HCT116 (cell line): ENCODE results near the gene TOMM70. TPM values are rescaled to one million over a fixed set of nuclear protein-coding genes. Genes with fewer than 3 reads are reported as not detected.

Experiments
- ATAC-seq: fragments of 200-7000 bp; cut with Tn5 transposase; 2 replicates; pipeline ENCODE4 v1.9.1; 2020; ENCODE audit warnings: mild to moderate bottlenecking, moderate library complexity
- BruUV-seq: library from RNA; stranded (reverse); fragments of 400-500 nt; replicated peaks from 2 replicates; lab custom pipeline; 2021; lab: Mats Ljungman, UMichigan
- CTCF ChIA-PET: fragments of 300-600 bp; sonication (Branson Sonifier 250); formaldehyde crosslinking; loops from one replicate; lab custom pipeline; 2021; ENCODE audit warnings: antibody characterized with exemption; lab: Charles Lee
- POLR2A ChIA-PET: fragments of 300-600, 350-600 bp; sonication (Branson Sonifier 250); formaldehyde crosslinking; loops from one replicate; lab custom pipeline; 2021; ENCODE audit warnings: antibody characterized with exemption; lab: Charles Lee
- RAD21 ChIA-PET, 2 experiments: fragments of 300-600 bp; sonication (Branson Sonifier 250); formaldehyde crosslinking; loops; one replicate each; lab custom pipeline; 2023; ENCODE audit warnings: low total read pairs in 2 of 2; ENCODE audit not compliant: uncharacterized antibody in 2 of 2, unreplicated experiment in 2 of 2, low non-redundant PET in 1 of 2; lab: Charles Lee
- DNase-seq: peaks from one replicate; pipeline ENCODE4 v3.0.0-alpha.2; 2010; ENCODE audit warnings: low read depth, low spot score
- H2AFZ ChIP-seq: fragments of 200-600 bp; shearing (Covaris generic), sonication (generic); 2 replicates; pipeline ENCODE4 v1.6.1; 2017; ENCODE audit warnings: low read depth, mixed run types, mixed read lengths, antibody characterized with exemption, low read length; ENCODE audit not compliant: poor library complexity, severe bottlenecking
- H3K27ac ChIP-seq: 2 replicates; pipeline ENCODE4 v1.5.1; 2012; ENCODE audit warnings: low read depth, low read length
- H3K27me3 ChIP-seq: fragments of 200-600 bp; sonication (generic); 2 replicates; pipeline ENCODE4 v1.6.1; 2016; ENCODE audit warnings: mixed run types, low read length, mixed read lengths; ENCODE audit not compliant: insufficient read depth
- H3K36me3 ChIP-seq, 2 experiments: fragments of 200-500 bp in 1 of 2; fragments of 200-600 bp in 1 of 2; sonication (Bioruptor generic) in 1 of 2; sonication (generic) in 1 of 2; 2 replicates each; pipeline versions ENCODE4 v1.5.1 to v1.6.1; 2014 to 2016; ENCODE audit warnings: low read length in 2 of 2, inconsistent platforms in 1 of 2, mixed read lengths in 1 of 2, mixed run types in 1 of 2; ENCODE audit not compliant: insufficient read depth in 2 of 2, control insufficient read depth in 1 of 2
- H3K4me1 ChIP-seq, 2 experiments: fragments of 200-600 bp in 1 of 2; sonication (generic) in 1 of 2; 2 replicates each; pipeline versions ENCODE4 v1.5.1 to v1.6.1; 2012 to 2017; ENCODE audit warnings: low read length in 2 of 2, inconsistent platforms in 1 of 2, mild to moderate bottlenecking in 1 of 2, mixed read lengths in 1 of 2, mixed run types in 1 of 2, moderate library complexity in 1 of 2; ENCODE audit not compliant: insufficient read depth in 2 of 2, control insufficient read depth in 1 of 2
- H3K4me2 ChIP-seq: fragments of 200-600 bp; sonication (generic); 2 replicates; pipeline ENCODE4 v1.6.1; 2017; ENCODE audit warnings: mixed run types, low read length, mixed read lengths
- H3K4me3 ChIP-seq, 2 experiments: fragments of 200-600 bp in 1 of 2; sonication (generic) in 1 of 2; replicated peaks in 1 of 2; 2 replicates each; pipeline ENCODE4 v1.5.1; 2011 to 2016; ENCODE audit warnings: low read length in 2 of 2, control low read depth in 1 of 2, low read depth in 1 of 2, mild to moderate bottlenecking in 1 of 2, mixed read lengths in 1 of 2, mixed run types in 1 of 2
- H3K79me2 ChIP-seq: fragments of 200-600 bp; sonication (generic); 2 replicates; pipeline ENCODE4 v1.6.1; 2017; ENCODE audit warnings: mild to moderate bottlenecking, mixed run types, low read length, moderate library complexity, mixed read lengths; ENCODE audit not compliant: insufficient read depth
- H3K9ac ChIP-seq: fragments of 200-600 bp; sonication (generic); 2 replicates; pipeline ENCODE4 v1.6.1; 2016; ENCODE audit warnings: low read length, mixed read lengths
- H3K9me2 ChIP-seq: fragments of 200-600 bp; sonication (generic), shearing (Covaris generic); 2 replicates; pipeline ENCODE4 v1.6.1; 2017; ENCODE audit warnings: mixed run types, mild to moderate bottlenecking, moderate library complexity; ENCODE audit not compliant: insufficient read depth
- H3K9me3 ChIP-seq, 2 experiments: fragments of 200-500 bp in 1 of 2; fragments of 200-600 bp in 1 of 2; sonication (Bioruptor generic) in 1 of 2; sonication (generic) in 1 of 2; 2 replicates each; pipeline ENCODE4 v1.6.1; 2014 to 2017; ENCODE audit warnings: low read length in 2 of 2, mixed read lengths in 2 of 2, inconsistent platforms in 1 of 2, low read depth in 1 of 2, mild to moderate bottlenecking in 1 of 2, mixed run types in 1 of 2, moderate library complexity in 1 of 2; ENCODE audit not compliant: control insufficient read depth in 1 of 2, insufficient read depth in 1 of 2
- H4K20me1 ChIP-seq: fragments of 200-600 bp; sonication (generic), shearing (Covaris generic); 2 replicates; pipeline ENCODE4 v1.6.1; 2017; ENCODE audit warnings: mixed run types, mild to moderate bottlenecking, moderate library complexity; ENCODE audit not compliant: insufficient read depth
- CBX3 ChIP-seq: IDR thresholded peaks from 2 replicates; pipeline ENCODE4 v1.6.1; 2012; ENCODE audit warnings: low read depth
- EGR1 ChIP-seq: IDR thresholded peaks from 2 replicates; pipeline ENCODE4 v1.6.1; 2012; ENCODE audit warnings: low read depth
- EZH2 ChIP-seq: fragments of 200-600 bp; sonication (generic); IDR thresholded peaks from 2 replicates; pipeline ENCODE4 v1.6.1; 2017; ENCODE audit warnings: antibody characterized with exemption, mixed run types
- POLR2A ChIP-seq: IDR thresholded peaks from 2 replicates; pipeline ENCODE4 v1.7.0; 2011; ENCODE audit warnings: borderline replicate concordance; ENCODE audit not compliant: insufficient read depth, insufficient read length; ENCODE audit errors: extremely low read depth
- RAD21 ChIP-seq: IDR thresholded peaks from 2 replicates; pipeline ENCODE4 v1.6.1; 2012; ENCODE audit warnings: low read depth, mild to moderate bottlenecking
- SIN3A ChIP-seq: IDR thresholded peaks from 2 replicates; pipeline ENCODE4 v1.6.1; 2012; ENCODE audit warnings: low read depth
- intact Hi-C: fragments of 100-400 bp; cut with micrococcal nuclease; formaldehyde crosslinking; loops from 2 replicates; pipeline ENCODE4 v1.10.0; 2022
- total RNA-seq: library from RNA; stranded (reverse); gene quantifications from one replicate; pipeline ENCODE4 v1.2.1, GENCODE V29; 2021; ENCODE audit not compliant: unreplicated experiment
- TF ChIP-seq, protein P1 (sequence below): IDR thresholded peaks from 2 replicates; pipeline ENCODE4 v1.6.1; 2012
- TF ChIP-seq, protein P2 (sequence below), 3 experiments: fragments of 200-600 bp in 1 of 3; sonication (generic) in 1 of 3; IDR thresholded peaks in 2 of 3; conservative IDR thresholded peaks in 1 of 3; 2 replicates each; pipeline ENCODE4 v1.5.1; 2012 to 2017; ENCODE audit warnings: low read depth in 2 of 3, low read length in 2 of 3, antibody characterized with exemption in 1 of 3, borderline replicate concordance in 1 of 3, control low read depth in 1 of 3, mild to moderate bottlenecking in 1 of 3, mixed read lengths in 1 of 3, mixed run types in 1 of 3, moderate library complexity in 1 of 3; ENCODE audit not compliant: insufficient read depth in 1 of 3

Gene TOMM70
- total RNA-seq, 1 experiment from 2014 or later = 54.9 TPM

DNA sequence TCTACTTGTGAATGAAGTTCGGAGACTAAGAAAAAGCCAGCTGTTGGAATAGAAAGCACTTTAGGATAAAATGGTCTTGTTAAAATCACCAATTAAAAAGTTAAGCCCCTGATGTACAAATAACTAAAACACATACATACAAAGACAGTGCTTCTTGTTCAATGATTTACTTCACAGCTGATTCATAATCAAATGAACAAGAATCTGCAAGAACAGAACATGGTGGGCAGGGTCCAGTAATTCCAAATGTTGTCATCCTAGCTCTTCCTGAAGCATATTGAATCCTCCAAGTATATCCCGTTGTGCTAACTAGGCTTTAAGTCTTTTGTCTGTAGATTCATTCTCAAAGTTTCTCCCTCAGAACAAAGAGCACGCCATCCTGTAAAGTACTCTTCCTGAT lies 41.9 kb downstream of the TOMM70 start:
- Histone ChIP-seq H3K9ac (no peak overlapping the region), H3K36me3 (peaks cover 2 to 31% of the 10 kb centered on the region in 2 experiments; a peak in 2 of 4 replicates), H3K79me2 (no peaks in the 10 kb centered on the region), H4K20me1 (no peaks in the 10 kb centered on the region), H2AFZ (no peak overlapping the region), H3K27ac (no peak overlapping the region), H3K4me1 (no peaks in the 10 kb centered on the region), H3K9me2 (no peaks in the 10 kb centered on the region), H3K9me3 (no peaks in the 10 kb centered on the region), H3K4me3 (no peak overlapping the region), H3K4me2 (no peak overlapping the region), H3K27me3 (no peaks in the 10 kb centered on the region)
- intact Hi-C loops = no loop called here
- ChIA-PET RAD21 (no interaction called here), POLR2A (interaction anchor here (1.1 kb wide), 1 partner anchor 42 kb away, joined by 3 read pairs; the partner anchor contains the start of genes LNP1 and TOMM70), CTCF (no interaction called here)
- no peak for ATAC-seq
- BruUV-seq = no TSS peak
- TF ChIP-seq, protein P1, sequence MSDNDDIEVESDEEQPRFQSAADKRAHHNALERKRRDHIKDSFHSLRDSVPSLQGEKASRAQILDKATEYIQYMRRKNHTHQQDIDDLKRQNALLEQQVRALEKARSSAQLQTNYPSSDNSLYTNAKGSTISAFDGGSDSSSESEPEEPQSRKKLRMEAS = no peak
- TF ChIP-seq, protein P2, sequence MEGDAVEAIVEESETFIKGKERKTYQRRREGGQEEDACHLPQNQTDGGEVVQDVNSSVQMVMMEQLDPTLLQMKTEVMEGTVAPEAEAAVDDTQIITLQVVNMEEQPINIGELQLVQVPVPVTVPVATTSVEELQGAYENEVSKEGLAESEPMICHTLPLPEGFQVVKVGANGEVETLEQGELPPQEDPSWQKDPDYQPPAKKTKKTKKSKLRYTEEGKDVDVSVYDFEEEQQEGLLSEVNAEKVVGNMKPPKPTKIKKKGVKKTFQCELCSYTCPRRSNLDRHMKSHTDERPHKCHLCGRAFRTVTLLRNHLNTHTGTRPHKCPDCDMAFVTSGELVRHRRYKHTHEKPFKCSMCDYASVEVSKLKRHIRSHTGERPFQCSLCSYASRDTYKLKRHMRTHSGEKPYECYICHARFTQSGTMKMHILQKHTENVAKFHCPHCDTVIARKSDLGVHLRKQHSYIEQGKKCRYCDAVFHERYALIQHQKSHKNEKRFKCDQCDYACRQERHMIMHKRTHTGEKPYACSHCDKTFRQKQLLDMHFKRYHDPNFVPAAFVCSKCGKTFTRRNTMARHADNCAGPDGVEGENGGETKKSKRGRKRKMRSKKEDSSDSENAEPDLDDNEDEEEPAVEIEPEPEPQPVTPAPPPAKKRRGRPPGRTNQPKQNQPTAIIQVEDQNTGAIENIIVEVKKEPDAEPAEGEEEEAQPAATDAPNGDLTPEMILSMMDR (IDR thresholded peaks at IDR 0.05 in 2 of 3, conservative IDR thresholded peaks at IDR 0.05 in 1 of 3; ENCODE audit: borderline replicate concordance in 1 of 3, insufficient read depth in 1 of 3, low read depth in 2 of 3, low read length in 2 of 3) = no peak
- TF ChIP-seq CBX3 (no peak), EZH2 (no peak), RAD21 (no peak), EGR1 (no peak)
- no peak for DNase-seq

DNA sequence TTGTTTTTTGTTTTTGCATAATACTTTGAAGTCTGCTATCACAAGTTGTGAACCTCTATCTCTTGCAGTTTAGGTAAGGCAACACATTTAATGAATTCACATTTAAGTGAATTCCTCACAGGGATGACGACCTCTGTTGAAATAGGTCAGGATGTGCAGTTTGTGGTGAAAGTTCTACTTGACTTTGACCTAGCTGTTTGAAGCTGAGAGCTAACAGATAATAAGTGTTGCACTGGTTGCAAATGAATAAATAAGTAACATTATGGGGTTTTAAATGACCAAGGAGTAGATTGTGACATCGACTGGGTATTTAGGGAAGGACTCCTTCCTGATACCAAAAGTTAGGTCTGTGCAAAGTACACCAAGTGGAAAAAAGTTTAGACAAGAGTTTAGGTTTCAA lies 42.5 kb downstream of the TOMM70 start:
- Histone ChIP-seq H2AFZ (no peak overlapping the region), H3K4me3 (no peak overlapping the region), H3K27ac (no peak overlapping the region), H3K36me3 (peaks cover 2 to 32% of the 10 kb centered on the region in 2 experiments; a peak in 2 of 4 replicates), H3K4me1 (no peaks in the 10 kb centered on the region), H3K27me3 (no peaks in the 10 kb centered on the region), H3K4me2 (no peak overlapping the region), H3K9me2 (no peaks in the 10 kb centered on the region), H4K20me1 (no peaks in the 10 kb centered on the region), H3K79me2 (no peaks in the 10 kb centered on the region), H3K9me3 (no peaks in the 10 kb centered on the region), H3K9ac (no peak overlapping the region)
- ATAC-seq (no peak), DNase-seq (no peak)
- BruUV-seq = no TSS peak
- ChIA-PET POLR2A (no interaction called here), CTCF (no interaction called here), RAD21 (no interaction called here)
- TF ChIP-seq POLR2A = no peak
- no peak for TF ChIP-seq SIN3A
- no peak for TF ChIP-seq EGR1
- intact Hi-C loops = no loop called here
